ENCODE results near the gene SASS6.

DNA sequence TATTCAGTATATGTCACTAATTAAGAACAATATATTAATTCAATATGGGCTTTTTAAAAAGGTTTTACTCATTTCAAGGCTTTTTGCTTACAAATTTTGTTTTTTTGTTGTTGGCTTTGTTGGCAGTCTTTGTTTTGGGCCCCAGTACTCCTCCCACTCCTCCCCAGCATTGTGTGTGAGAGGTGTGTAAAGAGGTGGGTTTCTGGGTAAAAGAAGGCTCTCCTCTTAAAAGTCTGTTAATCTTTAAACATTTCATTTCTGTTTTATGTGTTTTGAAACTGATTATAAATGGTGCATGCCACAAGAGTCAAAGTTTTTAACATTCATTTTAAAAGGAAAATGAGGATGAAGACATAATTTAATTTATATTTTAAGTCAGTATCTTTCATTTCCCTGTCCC, 79.6 kb downstream of the SASS6 start:
- TF ChIP-seq, protein P1, sequence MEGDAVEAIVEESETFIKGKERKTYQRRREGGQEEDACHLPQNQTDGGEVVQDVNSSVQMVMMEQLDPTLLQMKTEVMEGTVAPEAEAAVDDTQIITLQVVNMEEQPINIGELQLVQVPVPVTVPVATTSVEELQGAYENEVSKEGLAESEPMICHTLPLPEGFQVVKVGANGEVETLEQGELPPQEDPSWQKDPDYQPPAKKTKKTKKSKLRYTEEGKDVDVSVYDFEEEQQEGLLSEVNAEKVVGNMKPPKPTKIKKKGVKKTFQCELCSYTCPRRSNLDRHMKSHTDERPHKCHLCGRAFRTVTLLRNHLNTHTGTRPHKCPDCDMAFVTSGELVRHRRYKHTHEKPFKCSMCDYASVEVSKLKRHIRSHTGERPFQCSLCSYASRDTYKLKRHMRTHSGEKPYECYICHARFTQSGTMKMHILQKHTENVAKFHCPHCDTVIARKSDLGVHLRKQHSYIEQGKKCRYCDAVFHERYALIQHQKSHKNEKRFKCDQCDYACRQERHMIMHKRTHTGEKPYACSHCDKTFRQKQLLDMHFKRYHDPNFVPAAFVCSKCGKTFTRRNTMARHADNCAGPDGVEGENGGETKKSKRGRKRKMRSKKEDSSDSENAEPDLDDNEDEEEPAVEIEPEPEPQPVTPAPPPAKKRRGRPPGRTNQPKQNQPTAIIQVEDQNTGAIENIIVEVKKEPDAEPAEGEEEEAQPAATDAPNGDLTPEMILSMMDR (IDR thresholded peaks at IDR 0.05): no peak
- TF ChIP-seq ZFX (IDR thresholded peaks at IDR 0.05; ENCODE audit: borderline replicate concordance): no peak

All from 22Rv1 (cell line).